RCC 7860 (cell line): ENCODE data around the gene MAP3K15.
A peak's percentile ranks its signal among the peaks of the same experiment; 100 is the strongest.

Source experiments
- DNase-seq: peaks from one replicate; pipeline ENCODE4 v3.0.0-alpha.2; 2015; ENCODE audit warnings: low spot score
- FAIRE-seq: peaks from 2 replicates; lab custom pipeline; 2012; peaks lifted over from hg19 to GRCh38; lab: Jason Lieb, UNC

The MAP3K15 gene

GRCh38 chrX:19347916-19348315 lies 167.4 kb downstream of the MAP3K15 start:
- FAIRE-seq: no peak
- no peak for DNase-seq

GRCh38 chrX:19344661-19345060 lies 170.6 kb downstream of the MAP3K15 start:
- FAIRE-seq: no peak

GRCh38 chrX:19343535-19344408 lies 171.5 kb downstream of the MAP3K15 start, which contains the start of gene PDHA1:
TSS of gene PDHA1 (plus strand) at chrX:19343927. CDS start at chrX:19344038, 111 bp downstream.
- FAIRE-seq (peak; percentile 89), DNase-seq (peak; percentile 82)

More at GRCh38 chrX:19344661-19345060, 170.6 kb downstream of the MAP3K15 start:
- DNase-seq: no peak

- DNase-seq (no peak), FAIRE-seq (no peak)
Measured at GRCh38 chrX:19343085-19343534, 172.2 kb downstream of the MAP3K15 start.

- no peak for DNase-seq
Measured at GRCh38 chrX:19342331-19342906, 172.9 kb downstream of the MAP3K15 start.

GRCh38 chrX:19334945-19335626 lies 180.2 kb downstream of the MAP3K15 start:
- DNase-seq: peak; percentile 40
- FAIRE-seq: peak; percentile 61

More at GRCh38 chrX:19342331-19342906, 172.9 kb downstream of the MAP3K15 start:
- no peak for FAIRE-seq

GRCh38 chrX:19332983-19333382 lies 182.3 kb downstream of the MAP3K15 start:
- DNase-seq (no peak), FAIRE-seq (no peak)

- no peak for FAIRE-seq
- DNase-seq: no peak
Measured at GRCh38 chrX:19331831-19332230, 183.5 kb downstream of the MAP3K15 start.

- FAIRE-seq (no peak), DNase-seq (no peak)
Measured at GRCh38 chrX:19326567-19326966, 188.7 kb downstream of the MAP3K15 start.
